LNCaP clone FGC (cell line): ENCODE results near the gene PVALEF.

Experiments
- DNase-seq: peaks from one replicate; pipeline ENCODE4 v3.0.0-alpha.2; 2011; ENCODE audit warnings: low read depth
- H3K4me3 ChIP-seq: 2 replicates; pipeline ENCODE4 v1.5.1; 2011; ENCODE audit warnings: mild to moderate bottlenecking, low read depth, low read length, control low read depth
- CTCF ChIP-seq: IDR thresholded peaks from 2 replicates; pipeline ENCODE4 v1.5.1; 2012; ENCODE audit warnings: mild to moderate bottlenecking; ENCODE audit not compliant: control insufficient read depth, insufficient read depth; ENCODE audit errors: extremely low read depth

Gene PVALEF

GRCh38 chr17:81119223-81120148 is 45.8 kb upstream of the PVALEF start:
- peak; percentile 96 for DNase-seq
- peak overlapping the region; percentile 68 for H3K4me3 ChIP-seq
- peak; percentile 63 for TF ChIP-seq CTCF

GRCh38 chr17:81120149-81120484 is 45.2 kb upstream of the PVALEF start:
- peak; percentile 36 for DNase-seq
- peak overlapping the region; percentile 68 for H3K4me3 ChIP-seq
- no peak for TF ChIP-seq CTCF

- TF ChIP-seq CTCF: no peak
- DNase-seq: no peak
These were observed 44.3 kb upstream of the PVALEF start for GRCh38 chr17:81120695-81121621.

GRCh38 chr17:81121841-81122733 is 43.2 kb upstream of the PVALEF start:
- no peak for TF ChIP-seq CTCF
- no peak overlapping the region for H3K4me3 ChIP-seq
- DNase-seq: no peak

More at GRCh38 chr17:81120695-81121621, 44.3 kb upstream of the PVALEF start:
- H3K4me3 ChIP-seq: peak overlapping the region; percentile 68

GRCh38 chr17:81123052-81124048 is 42.0 kb upstream of the PVALEF start:
- no peak overlapping the region for H3K4me3 ChIP-seq
- no peak for TF ChIP-seq CTCF
- no peak for DNase-seq

GRCh38 chr17:81124377-81124776 is 40.9 kb upstream of the PVALEF start:
- no peak for TF ChIP-seq CTCF
- H3K4me3 ChIP-seq: no peak overlapping the region
- DNase-seq: no peak
